CD4-positive, alpha-beta T cell treated with Interleukin-6 for 4 hours (primary cell): Measurements from ENCODE around the gene PPA2.

Experiments used
- DNase-seq: peaks from one replicate; pipeline ENCODE4 v3.0.0-alpha.2; 2020; ENCODE audit warnings: mixed read lengths

PPA2 gene

GRCh38 chr4:105386012-105386411 is 87.8 kb downstream of the PPA2 start:
- DNase-seq, result no peak

DNA sequence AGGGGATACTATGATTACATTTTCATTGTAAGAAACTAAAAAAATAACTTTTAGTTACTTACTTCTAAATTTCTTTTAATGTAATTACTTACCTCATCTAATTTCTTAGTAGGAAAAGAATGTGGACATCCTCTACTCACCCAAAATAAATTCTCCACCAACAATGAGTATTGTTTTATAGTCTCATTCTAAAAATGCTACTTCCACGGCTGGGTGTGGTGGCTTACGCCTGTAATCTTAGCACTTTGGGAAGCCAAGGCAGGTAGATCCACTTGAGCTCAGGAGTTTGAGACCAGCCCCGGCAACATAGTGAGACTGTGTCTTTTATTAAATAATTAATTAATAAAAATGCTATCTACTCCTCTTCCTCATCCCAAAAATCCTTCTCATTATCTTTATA is 99.8 kb downstream of the PPA2 start:
- no peak for DNase-seq

GRCh38 chr4:105373324-105373723 is 100.5 kb downstream of the PPA2 start:
- DNase-seq, result no peak

- DNase-seq, result no peak
Measured at GRCh38 chr4:105369988-105370387, 103.9 kb downstream of the PPA2 start.

GRCh38 chr4:105361053-105361452 is 112.8 kb downstream of the PPA2 start:
- no peak for DNase-seq

DNA sequence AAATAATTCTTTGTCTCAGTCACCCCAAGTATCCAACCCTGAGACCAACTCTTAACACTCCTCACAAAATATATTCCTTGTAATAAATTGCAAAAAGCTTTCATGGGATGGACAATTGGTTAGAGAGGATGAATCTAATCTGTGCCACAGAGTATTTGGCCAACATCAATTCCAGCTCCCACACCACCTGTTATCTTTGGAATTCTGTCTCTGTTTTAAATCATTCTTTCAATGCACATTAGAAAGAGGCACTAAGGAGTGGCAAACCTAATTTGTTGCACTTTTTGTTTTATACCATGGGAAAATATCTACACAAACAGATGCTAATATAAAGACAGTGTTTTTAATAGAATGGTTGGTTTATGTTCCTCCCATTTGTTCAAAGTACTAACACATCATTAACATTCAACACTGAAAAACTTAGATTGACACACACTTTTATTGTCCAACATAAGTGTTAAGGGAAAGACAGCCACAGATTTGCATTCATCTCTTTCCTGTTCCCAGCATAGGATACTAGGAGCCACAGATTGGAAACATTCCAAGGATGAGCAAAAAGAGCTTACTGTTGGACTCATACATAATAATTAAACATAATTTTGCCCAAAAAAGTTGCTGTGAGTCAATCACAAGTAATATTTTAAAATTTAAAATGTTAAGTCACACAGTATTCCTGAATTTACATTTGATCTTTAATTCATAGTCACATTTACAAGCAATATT is 116.4 kb downstream of the PPA2 start:
- DNase-seq, result no peak

DNA sequence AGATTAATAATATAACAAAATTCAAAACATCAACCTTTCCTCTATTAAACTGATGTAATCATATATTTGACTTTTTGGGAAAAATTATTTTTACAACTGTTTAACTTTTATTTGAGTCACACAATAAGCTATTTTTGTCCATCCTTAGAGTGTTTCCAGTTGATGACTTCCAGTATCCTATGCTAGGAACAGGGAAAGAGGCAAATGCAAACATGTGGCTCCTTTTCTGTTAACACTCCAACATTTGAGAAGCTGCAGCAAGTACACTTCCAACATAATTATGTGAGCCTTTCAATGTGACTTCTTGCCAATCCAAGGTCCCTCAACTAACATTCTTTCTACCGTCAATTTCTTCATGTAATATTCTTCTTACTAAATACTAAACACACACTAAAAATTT is 117.7 kb downstream of the PPA2 start:
- no peak for DNase-seq

DNA sequence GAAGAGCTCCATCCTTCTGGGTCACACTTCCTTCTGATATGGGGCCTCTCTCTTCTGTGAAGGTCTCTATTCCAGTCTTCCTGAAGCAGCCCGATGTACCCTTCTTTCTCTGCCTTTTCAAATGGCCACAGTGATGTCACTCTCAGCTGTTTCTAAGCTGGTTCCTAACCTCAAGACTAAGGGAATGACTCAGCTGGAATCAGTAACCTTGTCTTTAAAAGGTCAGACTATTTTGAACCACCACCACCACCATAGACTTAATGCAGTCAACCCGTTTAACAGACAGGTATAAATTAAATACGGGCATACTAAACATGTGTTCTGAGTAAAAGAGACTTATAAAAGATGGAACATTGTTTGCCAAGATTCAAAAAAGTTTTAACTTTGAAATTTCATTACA is 121.0 kb downstream of the PPA2 start:
- DNase-seq, result no peak

DNA sequence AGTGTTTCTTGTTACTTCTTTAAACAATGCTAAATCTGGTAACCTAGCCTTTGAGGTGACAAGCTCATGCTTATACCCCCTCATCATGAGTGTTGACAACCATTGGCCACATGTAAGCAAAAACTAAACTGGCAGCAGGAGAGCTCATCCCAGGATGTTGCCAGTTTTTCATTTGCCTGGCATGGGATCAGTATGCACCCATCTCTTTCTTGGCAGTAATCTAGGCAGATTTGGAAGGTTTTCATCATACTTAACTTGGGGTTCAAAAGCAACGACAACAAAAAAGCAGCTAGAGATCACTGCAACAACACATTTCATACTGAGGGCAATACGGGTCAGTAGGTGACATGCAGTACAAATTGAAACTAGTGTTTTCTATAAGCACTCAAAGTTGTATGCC is 122.0 kb downstream of the PPA2 start:
- no peak for DNase-seq

DNA sequence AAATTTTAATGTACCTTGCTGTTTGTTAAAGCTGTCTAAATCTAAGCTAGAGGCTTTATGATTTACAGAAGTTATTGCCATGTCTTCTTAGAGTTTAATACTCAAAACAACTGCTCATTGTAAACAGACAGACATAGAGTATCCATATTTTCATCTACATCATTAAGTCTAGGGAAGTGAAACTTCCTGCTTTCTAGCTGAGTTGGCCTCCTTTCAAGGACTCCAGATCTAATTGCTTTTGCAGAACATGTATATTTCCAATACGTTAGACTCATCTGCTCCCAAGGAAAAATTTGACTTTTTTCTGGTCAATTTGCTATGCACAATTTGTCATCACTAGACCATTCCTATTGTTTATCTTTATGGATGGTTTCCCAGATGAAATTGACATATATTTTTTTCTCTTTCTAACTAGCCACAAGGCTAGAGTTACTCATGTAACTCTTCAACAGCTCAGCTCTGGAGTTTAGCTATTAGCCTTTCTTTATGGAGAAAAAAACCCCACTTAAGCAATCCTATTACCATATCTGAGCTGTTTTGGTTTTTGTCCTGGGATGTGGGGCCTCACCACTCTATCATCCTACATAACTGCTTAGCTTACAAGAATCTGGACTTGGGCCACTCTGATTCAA is 122.9 kb downstream of the PPA2 start:
- no peak for DNase-seq

GRCh38 chr4:105348719-105349118 is 125.1 kb downstream of the PPA2 start:
- no peak for DNase-seq

DNA sequence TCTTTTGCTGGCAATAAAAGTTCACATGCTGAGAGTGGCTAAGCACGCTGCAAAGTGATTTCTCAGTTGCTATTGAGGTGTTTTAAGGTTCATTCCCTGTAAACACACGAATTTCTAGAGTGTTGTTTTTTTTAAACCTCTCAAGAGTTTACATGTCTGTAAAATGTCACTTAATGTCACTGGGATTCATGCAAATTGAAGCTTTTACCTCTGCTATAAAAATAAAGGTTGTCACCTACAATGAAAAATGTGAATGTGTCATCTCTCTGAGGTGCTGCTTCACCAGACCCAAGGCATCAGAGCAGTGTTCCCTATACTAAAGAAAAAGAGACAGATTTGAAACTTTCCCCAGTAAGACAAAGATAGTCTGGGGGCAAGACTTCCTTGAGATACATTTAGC is 127.0 kb downstream of the PPA2 start:
- no peak for DNase-seq

DNA sequence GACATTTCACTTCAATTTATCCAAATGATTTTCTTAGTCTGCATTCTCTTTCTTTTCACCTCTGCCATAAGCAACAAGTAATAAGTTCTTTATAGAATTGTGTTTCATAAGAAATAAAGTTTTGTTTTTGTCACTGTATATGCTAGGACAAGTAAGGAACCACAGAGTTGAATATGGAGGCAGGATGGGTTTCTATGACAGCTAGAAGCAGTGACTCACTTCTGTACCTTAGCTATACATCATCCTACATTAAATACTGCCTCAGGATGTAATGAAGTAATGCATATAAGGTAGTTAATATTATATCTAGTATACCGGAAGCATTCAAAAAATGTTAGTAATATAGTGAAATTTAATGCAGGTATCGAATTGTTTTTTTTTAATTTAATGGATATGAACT is 128.0 kb downstream of the PPA2 start:
- no peak for DNase-seq

- DNase-seq, result no peak
Measured at GRCh38 chr4:105345358-105345757, 128.5 kb downstream of the PPA2 start.

- no peak for DNase-seq
Measured at GRCh38 chr4:105344141-105344540, 129.7 kb downstream of the PPA2 start.

DNA sequence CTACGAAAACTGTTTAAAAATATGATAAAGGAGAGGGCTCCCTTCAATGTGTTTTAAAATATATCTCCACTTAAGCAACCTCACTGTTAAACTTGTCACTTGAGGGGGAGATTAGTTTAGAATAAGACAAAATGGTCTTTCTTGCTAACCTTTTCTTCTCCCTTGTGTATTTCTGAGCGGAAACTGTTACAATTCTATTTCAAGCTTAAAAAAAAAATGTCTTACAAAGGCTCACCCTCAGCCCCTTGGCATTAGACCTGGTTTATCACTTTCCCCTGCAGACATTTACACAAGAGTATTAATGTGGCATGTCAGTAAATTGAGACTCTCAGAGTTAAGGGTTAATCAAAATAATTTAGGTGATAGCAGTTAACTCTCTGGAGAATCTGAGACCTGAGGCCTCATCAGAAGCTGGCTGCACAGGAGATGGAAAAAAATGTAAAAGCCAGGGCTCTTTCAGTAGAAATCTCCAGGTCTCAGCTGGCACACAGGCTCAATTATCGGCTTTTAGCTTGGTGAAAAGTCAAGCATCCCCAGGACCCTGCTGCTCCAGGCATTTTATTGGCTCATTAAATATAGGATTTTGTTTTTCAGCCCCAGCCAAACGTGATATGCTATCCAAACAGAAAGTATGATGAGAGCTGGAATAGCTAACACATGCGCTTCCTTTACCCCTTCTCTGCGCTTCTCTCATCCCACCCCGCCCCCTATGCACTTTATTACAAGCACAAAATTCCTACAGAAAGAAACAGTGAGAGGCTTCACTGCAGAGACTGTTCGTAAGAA is 130.5 kb downstream of the PPA2 start:
- DNase-seq, result no peak

GRCh38 chr4:105329081-105329480 is 144.8 kb downstream of the PPA2 start:
- DNase-seq, result no peak

- DNase-seq, result no peak
Measured at GRCh38 chr4:105327956-105328355, 145.9 kb downstream of the PPA2 start.

- DNase-seq, result no peak
Measured at GRCh38 chr4:105327222-105327621, 146.6 kb downstream of the PPA2 start.
